ENCODE measurements around the gene TSSK3.
A peak's percentile ranks its signal among the peaks of the same experiment; 100 is the strongest.
"Not testable (repeated sequence)": the region's sequence is repeated elsewhere in the genome, so short reads cannot be mapped to it uniquely, and the experiment has no call there.

TSSK3 gene

GRCh38 chr1:32364836-32365235 is 2.5 kb downstream of the TSSK3 start:
- no peak for DNase-seq

- DNase-seq = no peak
Observed at GRCh38 chr1:32365445-32365844, 3.1 kb downstream of the TSSK3 start.

DNA sequence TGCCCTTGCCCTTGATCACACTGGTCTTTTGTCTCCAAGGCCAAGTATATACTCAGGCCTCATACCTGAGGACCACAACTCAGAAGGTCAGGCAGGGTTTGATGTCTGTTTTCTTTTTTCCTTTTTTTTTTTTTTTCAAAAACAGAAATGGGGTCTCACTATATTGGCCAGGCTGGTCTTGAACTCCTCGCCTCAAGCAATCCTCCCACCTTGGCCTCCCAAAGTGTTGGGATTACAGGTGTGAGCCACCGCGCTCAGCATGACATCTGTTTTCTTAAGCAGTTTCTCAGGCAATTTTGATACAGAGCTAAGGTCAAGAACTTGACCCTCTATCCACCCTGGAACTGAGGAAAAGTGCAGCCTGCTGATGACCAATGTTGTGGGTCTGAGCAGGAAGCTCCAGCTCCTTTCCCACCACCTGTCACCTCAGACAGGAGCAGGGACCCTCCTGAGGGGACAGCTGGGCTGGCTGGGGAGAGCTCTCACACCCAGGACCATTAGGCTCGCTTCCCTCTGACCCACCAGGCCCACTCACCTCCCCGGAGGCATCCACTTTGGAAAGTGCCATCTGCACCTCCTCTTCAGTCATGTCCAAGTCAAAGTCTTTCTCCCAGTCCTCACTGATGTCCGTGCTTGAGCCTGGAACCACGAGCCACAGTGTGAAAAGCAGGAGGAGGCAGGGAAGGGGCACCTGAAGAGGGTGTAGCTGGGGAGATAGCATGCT is 5.7 kb downstream of the TSSK3 start:
- no peak for DNase-seq

DNA sequence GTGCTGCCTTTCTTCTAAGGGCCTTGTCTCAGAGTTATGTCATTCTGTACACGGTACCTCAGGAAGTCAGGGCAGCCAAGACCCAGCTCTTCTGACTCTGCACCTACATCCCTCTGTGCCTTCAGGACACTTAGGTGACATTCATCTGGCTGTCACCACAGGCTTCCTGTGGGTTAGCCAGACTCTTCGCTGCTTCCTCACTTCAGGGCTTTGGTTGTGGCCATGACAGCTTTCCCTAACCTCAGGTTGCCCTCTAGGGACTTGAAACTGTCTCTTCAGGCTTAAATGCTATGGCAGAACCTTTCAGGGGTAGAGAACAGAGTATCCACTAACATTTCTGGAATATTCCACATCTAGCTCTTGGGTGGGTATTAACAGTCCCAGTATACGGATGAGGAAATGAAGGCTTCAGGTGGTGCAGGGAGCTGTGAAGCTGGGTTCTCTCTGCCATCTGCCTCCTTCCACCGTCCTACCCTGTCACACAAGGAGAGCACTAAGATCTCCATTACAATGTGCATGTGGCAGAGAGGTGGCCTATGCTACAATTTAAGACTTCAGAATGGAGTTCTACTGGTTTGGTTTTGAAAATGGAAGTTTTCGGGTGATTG is 9.9 kb downstream of the TSSK3 start:
- DNase-seq = peak in 3 of 5 experiments; percentile 43 to 77 (median 67)

- DNase-seq = no peak
Observed at GRCh38 chr1:32373996-32374592, 11.8 kb downstream of the TSSK3 start.

- DNase-seq = no peak
Observed at GRCh38 chr1:32376199-32376598, 13.9 kb downstream of the TSSK3 start.

- no peak for DNase-seq
Observed at GRCh38 chr1:32377541-32378220, 15.3 kb downstream of the TSSK3 start.

DNA sequence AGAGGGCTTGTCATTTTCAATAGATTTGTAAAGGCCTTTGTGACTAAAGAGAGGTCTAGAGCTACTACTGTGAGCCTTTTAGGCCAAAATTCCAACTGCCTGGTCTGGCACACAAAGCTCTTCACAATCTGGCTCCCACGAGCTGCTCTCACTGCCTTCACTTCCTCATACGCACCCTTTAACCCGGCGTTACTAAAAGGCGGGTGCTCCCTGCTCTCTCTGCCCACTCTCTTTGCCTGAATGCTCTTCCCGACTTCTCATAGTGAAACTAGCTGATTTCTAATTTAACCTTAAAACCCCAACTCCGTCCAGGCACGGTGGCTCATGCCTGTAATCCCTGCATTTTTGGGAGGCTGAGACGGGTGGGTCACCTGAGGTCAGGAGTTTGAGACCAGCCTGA is 17.7 kb downstream of the TSSK3 start:
- no peak for DNase-seq

DNA sequence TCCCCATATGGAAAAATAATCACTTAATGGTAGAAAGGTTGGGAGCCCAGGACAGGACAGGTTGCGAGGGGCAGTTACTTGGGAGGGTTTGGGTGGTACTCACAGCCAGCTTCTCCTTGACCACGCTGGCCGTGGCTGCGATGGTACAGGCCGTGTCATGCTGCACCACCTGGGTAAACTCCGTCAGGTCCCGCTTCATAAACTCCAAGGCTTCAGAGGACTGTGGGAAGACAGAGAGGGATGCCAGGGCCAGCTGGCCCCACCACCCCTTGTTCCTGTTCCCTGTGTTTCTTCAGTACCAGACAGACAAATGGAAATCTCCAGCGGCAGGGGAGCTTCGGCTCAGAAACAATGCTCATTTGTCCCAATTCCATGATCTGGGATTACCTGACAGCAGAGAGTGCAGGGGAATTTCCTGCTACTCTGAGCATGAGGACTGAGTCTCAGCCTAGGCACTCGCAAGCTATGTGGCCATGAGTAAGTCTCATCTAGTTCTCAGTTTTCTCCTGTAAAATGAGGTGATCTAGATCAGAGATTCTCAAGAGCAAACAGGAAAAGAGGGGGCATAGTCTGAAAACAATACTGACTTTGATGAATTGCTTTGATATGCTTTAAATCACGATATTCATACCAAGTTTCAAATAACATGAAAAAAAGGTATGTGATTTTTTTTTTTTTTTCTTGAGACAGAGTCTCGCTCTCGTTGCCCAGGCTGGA is 24.5 kb downstream of the TSSK3 start:
- no peak for DNase-seq

GRCh38 chr1:32388641-32389040 is 26.3 kb downstream of the TSSK3 start:
- no peak for DNase-seq

DNA sequence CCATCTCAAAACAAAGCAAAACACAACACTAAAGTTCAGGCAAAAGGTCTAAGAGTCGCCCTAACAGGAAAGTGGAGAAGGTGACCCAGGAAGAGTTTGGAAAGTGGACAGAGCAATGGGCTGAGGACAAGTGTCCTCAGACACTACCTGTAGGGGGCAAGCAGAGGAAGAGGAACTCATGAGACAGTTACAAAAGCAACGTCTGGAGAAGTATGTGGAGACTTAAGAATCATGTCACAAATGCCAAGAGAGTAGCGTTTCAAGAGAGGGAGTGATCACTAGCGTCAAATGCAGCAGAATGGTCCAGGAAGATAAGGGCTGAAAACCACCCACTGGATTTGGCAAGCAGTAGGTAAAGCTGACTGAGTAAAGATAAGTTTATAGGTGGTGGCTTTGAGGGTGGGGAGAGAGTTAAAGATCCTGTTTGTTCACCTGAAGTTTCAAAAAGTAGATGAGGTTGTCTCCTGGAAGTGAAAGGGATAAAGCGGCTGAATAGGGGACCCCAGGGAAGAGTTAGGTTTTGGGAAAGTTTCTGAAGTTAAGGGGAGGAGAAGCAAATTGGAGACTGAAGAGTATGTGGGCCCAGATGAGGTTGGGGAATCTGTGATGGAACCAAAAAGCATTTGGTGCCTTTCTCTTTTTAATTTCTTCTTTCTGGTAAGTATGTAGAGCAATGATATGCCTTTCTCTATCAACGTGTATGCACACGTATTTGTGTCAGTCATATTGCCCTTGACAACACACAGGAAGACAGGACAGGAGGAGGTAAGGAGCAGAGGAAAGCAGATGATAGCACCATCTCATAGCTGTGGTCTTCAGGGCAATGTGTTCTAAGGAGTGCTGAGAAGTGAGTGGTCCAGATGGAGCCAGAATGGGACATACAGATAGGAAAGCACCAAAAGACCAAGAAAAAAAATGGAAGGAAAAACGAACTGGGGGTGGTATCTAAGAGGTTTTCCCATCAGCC is 28.8 kb downstream of the TSSK3 start:
- no peak for DNase-seq

DNA sequence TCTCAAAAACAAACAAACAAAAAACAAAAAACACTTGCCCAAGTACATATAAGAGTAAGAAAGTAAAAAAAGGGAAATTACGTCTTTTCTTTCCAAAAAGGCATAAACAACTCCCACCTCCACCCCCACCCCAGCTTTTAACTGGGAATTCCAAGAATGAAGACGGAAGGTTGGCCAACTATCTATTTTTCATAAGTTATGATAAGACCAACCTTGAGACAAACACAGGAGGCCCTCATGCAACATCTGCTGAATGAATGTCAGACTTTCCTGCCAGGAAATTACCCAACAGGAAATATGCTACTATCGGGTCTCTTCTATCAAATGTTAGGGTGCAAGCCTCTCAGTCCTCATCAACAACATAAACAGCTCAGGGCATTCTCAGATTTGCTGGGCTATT is 30.0 kb downstream of the TSSK3 start:
- no peak for DNase-seq

- no peak for DNase-seq
Observed at GRCh38 chr1:32393136-32393535, 30.8 kb downstream of the TSSK3 start.

GRCh38 chr1:32393832-32394140 is 31.4 kb downstream of the TSSK3 start:
- peak in 3 of 5 experiments; percentile 13 to 36 (median 27) for DNase-seq

DNA sequence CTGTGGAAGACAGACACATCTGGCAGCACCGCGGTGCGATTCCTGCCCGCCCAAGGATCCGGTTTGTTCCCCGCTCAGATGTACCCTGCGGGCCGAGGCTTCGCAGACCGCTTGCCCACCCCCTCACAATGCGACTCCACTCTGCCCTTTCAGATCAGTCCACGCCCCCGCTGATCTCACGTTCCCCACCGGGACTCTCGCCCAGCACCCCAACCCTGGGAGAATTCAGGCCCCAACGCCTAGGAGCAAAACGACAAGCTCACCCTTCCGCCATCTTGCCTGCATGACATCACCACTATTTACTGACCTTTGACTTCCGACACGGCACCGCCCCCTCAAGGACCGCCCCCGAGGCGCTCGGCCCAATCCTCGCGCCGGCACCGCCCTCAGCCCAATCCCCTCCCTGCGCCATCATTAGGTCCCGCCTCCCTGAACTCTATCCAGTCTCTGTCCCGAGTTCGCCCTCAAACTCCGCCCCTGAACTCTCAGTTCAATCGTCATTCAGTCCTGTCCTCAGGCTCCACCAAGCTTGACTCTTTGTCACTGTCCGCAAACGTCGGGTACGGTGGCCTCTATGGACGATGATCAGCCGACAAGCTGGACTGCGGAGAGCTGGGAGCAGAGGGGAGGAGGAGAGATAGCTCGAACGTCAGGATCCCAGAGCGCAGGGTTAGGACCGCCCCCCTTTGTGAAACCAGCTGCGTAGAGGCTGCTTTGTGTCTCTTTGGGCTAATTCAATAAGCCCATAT is 32.0 kb downstream of the TSSK3 start, which contains the start of gene BSDC1:
TSS of gene BSDC1 (minus strand) at position 301 of the 749 bp plus-strand sequence. CDS start at position 274, 27 bp downstream.
- peak; percentile 94 to 97 (median 97) for DNase-seq

DNA sequence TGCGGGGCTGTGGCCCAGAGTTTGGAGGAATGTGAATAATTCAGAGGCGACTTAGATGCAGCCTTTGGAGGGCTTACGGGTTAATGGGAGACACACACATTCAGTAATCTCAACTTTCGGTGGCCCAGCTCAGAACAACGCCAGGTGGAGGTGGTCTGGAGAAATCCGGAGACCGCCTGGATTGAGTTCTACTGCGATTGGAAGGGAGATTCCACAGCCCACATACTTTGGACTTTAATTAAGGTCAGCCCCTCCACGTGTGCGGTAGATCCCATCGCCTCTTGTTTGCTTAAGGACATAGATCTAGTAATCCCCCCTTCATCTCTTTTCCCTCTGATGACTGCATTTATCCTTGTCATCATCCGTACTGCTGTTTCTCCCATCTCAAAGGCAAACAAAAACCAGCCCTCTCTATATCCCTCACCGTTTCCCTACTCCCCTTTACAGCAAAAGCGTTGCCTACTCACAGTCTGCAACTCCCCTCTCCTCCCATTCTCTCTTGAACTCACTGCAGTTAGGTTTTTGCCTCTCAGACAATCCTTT is 32.6 kb downstream of the TSSK3 start:
- DNase-seq = no peak

- DNase-seq = not testable (repeated sequence)
Observed at GRCh38 chr1:32396524-32396923, 34.2 kb downstream of the TSSK3 start.

DNA sequence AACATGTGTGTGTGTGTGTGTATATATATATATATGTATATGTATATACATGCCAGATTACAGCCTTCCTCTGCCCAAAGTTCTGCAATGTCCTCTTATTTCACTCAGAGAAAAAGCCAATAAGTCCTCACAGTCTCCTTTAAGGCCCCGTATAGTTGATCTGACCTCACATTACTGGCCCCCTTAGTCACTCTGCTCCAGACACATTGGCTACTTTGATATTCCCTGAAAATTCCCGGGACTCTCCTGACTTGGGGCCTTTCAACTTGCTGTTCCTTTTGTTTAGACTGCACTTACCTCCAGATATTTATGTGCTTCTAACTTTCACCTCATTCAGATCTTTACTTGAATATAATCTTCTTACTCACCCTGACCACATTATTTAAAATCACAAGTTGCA is 36.1 kb downstream of the TSSK3 start:
- DNase-seq = no peak

GRCh38 chr1:32399843-32400242 is 37.5 kb downstream of the TSSK3 start:
- no peak for DNase-seq

DNA sequence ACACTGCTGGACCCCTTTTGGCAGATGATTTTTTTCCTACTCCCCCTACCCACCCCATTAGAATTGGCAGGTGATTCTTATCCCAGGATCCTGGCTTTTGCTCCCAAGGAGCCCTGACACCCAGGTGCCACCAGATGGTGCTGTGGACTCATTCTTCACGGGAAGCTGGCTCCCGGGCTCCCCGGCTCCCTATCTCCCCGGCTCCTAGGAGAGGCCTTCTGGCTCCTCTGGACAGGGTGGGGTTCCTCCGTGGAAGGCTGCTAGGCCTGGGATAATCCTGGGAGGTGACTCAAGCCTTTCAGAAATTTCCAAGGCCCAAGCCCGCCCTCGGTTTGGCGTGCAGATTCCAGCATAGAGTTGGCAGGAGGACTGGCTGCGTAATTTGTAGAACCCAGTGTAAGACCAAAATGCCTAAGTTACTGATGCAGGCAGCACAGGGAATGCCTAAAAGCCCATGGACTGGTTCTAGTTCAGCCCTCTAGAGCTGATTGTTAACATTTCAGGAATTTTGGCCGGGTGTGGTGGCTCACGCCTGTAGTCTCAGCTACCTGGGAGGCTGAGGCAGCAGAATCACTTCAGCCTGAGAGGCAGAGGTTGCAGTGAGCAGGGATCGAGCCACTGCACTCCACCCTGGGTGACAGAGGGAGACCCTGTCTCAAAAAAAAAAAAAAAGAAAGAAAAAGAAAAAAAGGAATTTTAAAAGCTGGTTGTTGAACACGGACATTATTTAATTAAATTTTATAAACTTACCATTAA is 38.7 kb downstream of the TSSK3 start:
- peak; percentile 15 to 48 (median 29) for DNase-seq
